GM12878 (cell line): ENCODE data around the gene STAMBPL1. TPM values are rescaled to one million over a fixed set of nuclear protein-coding genes. Genes with fewer than 3 reads are reported as not detected.

Source experiments
- ATAC-seq: fragments of 200-7000 bp; cut with Tn5 transposase; 3 replicates; pipeline ENCODE4 v1.9.1; 2020; ENCODE audit warnings: mild to moderate bottlenecking, moderate library complexity
- BruUV-seq: library from RNA; stranded (reverse); fragments of 400-500 nt; replicated peaks from 2 replicates; lab custom pipeline; 2021; lab: Mats Ljungman, UMichigan
- CTCF ChIA-PET: fragments of 300-600 bp; sonication (Branson Sonifier 250); formaldehyde crosslinking; extraction: SDS; loops from one replicate; lab custom pipeline; 2021; ENCODE audit warnings: inconsistent platforms; lab: Yijun Ruan, JAX
- POLR2A ChIA-PET: fragments of 350-600 bp; formaldehyde crosslinking; extraction: SDS; loops from one replicate; lab custom pipeline; 2021; ENCODE audit warnings: inconsistent platforms; lab: Charles Lee
- RAD21 ChIA-PET: fragments of 300-600 bp; sonication (Branson Sonifier 250); formaldehyde crosslinking; loops from one replicate; lab custom pipeline; 2023; ENCODE audit warnings: antibody characterized with exemption; ENCODE audit not compliant: unreplicated experiment; lab: Charles Lee
- SMC1A ChIA-PET: fragments of 300-600 bp; sonication (Branson Sonifier 250); formaldehyde crosslinking; loops from one replicate; lab custom pipeline; 2023; ENCODE audit not compliant: unreplicated experiment, uncharacterized antibody; lab: Charles Lee
- DNase-seq: peaks from one replicate; pipeline ENCODE4 v3.0.0-alpha.2; 2011; ENCODE audit warnings: low read depth, low spot score
- FAIRE-seq: peaks from 3 replicates; lab custom pipeline; 2011; peaks lifted over from hg19 to GRCh38; lab: Jason Lieb, UNC
- H2AFZ ChIP-seq: 2 replicates; pipeline ENCODE4 v1.6.0; 2011; ENCODE audit warnings: low read depth, low read length, control low read depth; ENCODE audit not compliant: control insufficient read depth
- H3K27ac ChIP-seq: 2 replicates; pipeline ENCODE4 v1.5.1; 2011; ENCODE audit warnings: control low read depth; ENCODE audit not compliant: control insufficient read depth, insufficient read depth
- H3K27me3 ChIP-seq, 2 experiments: replicated peaks in 1 of 2; 2 replicates each; pipeline versions ENCODE4 v1.6.0 to v1.6.1; 2011; ENCODE audit warnings: low read length in 1 of 2; ENCODE audit not compliant: control insufficient read depth in 2 of 2, insufficient read depth in 2 of 2
- H3K36me3 ChIP-seq, 2 experiments: 2 replicates each; pipeline ENCODE4 v1.5.1; 2011; ENCODE audit warnings: low read length in 1 of 2; ENCODE audit not compliant: control insufficient read depth in 2 of 2, insufficient read depth in 2 of 2
- H3K4me1 ChIP-seq: 2 replicates; pipeline ENCODE4 v1.6.1; 2011; ENCODE audit warnings: mild to moderate bottlenecking, low read length, moderate library complexity, mixed read lengths; ENCODE audit not compliant: control insufficient read depth, insufficient read depth
- H3K4me2 ChIP-seq: 2 replicates; pipeline ENCODE4 v1.6.0; 2011; ENCODE audit warnings: control low read depth; ENCODE audit not compliant: control insufficient read depth, insufficient read depth
- H3K4me3 ChIP-seq: fragments of 200-600 bp; sonication (generic); 2 replicates; pipeline ENCODE4 v1.5.1; 2016
- H3K79me2 ChIP-seq: 2 replicates; pipeline ENCODE4 v1.6.0; 2011; ENCODE audit warnings: low read length; ENCODE audit not compliant: control insufficient read depth, insufficient read depth
- H3K9ac ChIP-seq: 2 replicates; pipeline ENCODE4 v1.8.0; 2011; ENCODE audit warnings: low read length, control low read depth, mixed read lengths; ENCODE audit not compliant: control insufficient read depth, insufficient read depth
- H3K9me3 ChIP-seq: replicated peaks from 3 replicates; pipeline ENCODE4 v1.5.1; 2011; ENCODE audit warnings: mild to moderate bottlenecking, low read length; ENCODE audit not compliant: control insufficient read depth, insufficient read depth
- H4K20me1 ChIP-seq: 2 replicates; pipeline ENCODE4 v1.6.0; 2011; ENCODE audit not compliant: control insufficient read depth, insufficient read depth
- CHD4 ChIP-seq: fragments of 200-600 bp; sonication (generic); IDR thresholded peaks from 2 replicates; pipeline ENCODE4 v1.6.1; 2016; ENCODE audit warnings: mild to moderate bottlenecking
- ELK1 ChIP-seq: IDR thresholded peaks from 2 replicates; pipeline ENCODE4 v1.6.1; 2012; ENCODE audit warnings: low read depth, low read length, improper control_type of control experiment
- EZH2 ChIP-seq: IDR thresholded peaks from 2 replicates; pipeline ENCODE4 v1.6.1; 2012; ENCODE audit warnings: low read depth, mild to moderate bottlenecking, control low read depth, inconsistent platforms, low read length, borderline replicate concordance; ENCODE audit not compliant: control insufficient read depth
- GATAD2B ChIP-seq: fragments of 450-650 bp; conservative IDR thresholded peaks from 2 replicates; pipeline ENCODE4 v1.6.1; 2017; ENCODE audit warnings: low read depth, mild to moderate bottlenecking, moderate library complexity
- HCFC1 ChIP-seq: fragments of 150-350 bp; IDR thresholded peaks from 2 replicates; pipeline ENCODE4 v1.6.1; 2014; ENCODE audit warnings: low read length
- HDAC6 ChIP-seq: fragments of 200-600 bp; sonication (generic); IDR thresholded peaks from one replicate; pipeline ENCODE4 v1.8.0; 2017; ENCODE audit warnings: antibody characterized with exemption; ENCODE audit not compliant: unreplicated experiment
- IKZF1 ChIP-seq: fragments of 450-650 bp; conservative IDR thresholded peaks from 2 replicates; pipeline ENCODE4 v1.6.1; 2017; ENCODE audit warnings: antibody characterized with exemption, mild to moderate bottlenecking
- IKZF2 ChIP-seq, 2 experiments: fragments of 450-650 bp; IDR thresholded peaks; 2 replicates each; pipeline ENCODE4 v1.6.1; 2017; ENCODE audit warnings: mild to moderate bottlenecking in 2 of 2, moderate library complexity in 2 of 2
- MAX ChIP-seq: IDR thresholded peaks from 2 replicates; pipeline ENCODE4 v1.6.1; 2012; ENCODE audit warnings: low read depth, low read length, improper control_type of control experiment
- RBBP5 ChIP-seq: fragments of 200-600 bp; sonication (generic); conservative IDR thresholded peaks from 2 replicates; pipeline ENCODE4 v1.6.1; 2016
- RELA ChIP-seq: fragments of 450-650 bp; IDR thresholded peaks from 2 replicates; pipeline ENCODE4 v1.8.0; 2014; ENCODE audit warnings: borderline replicate concordance; ENCODE audit not compliant: partially characterized antibody
- TCF3 ChIP-seq: IDR thresholded peaks from 2 replicates; pipeline ENCODE4 v1.6.1; 2012; ENCODE audit warnings: low read depth, mild to moderate bottlenecking, low read length, borderline replicate concordance; ENCODE audit not compliant: insufficient read depth
- ZNF274 ChIP-seq: IDR thresholded peaks from one replicate; pipeline ENCODE4 v1.8.0; 2011; ENCODE audit not compliant: insufficient read length, insufficient read depth
- ZNF384 ChIP-seq: IDR thresholded peaks from 2 replicates; pipeline ENCODE4 v1.6.1; 2012; ENCODE audit warnings: low read depth, mild to moderate bottlenecking, low read length, improper control_type of control experiment, borderline replicate concordance
- WGBS: methylation state at CpG from one replicate; pipeline ENCODE4 v1.1.6; 2016; ENCODE audit warnings: low lambda C conversion rate; ENCODE audit not compliant: insufficient replicate concordance, insufficient coverage; ENCODE audit errors: missing lambda C conversion rate; 5-methylcytosine and 5-hydroxymethylcytosine counted together
- in situ Hi-C: fragments of 300-500 bp; cut with MboI; formaldehyde crosslinking; loops from 9 replicates; pipeline ENCODE4 v1.14.3; 2018; ENCODE audit warnings: mixed read lengths
- intact Hi-C: fragments of 100-400 bp; cut with micrococcal nuclease; formaldehyde crosslinking; loops from one replicate; pipeline ENCODE4 v1.14.2; 2022; ENCODE audit not compliant: unreplicated experiment
- polyA plus RNA-seq, 11 experiments: library from polyadenylated mRNA; depleted of rRNA in 4 of 11; unstranded in 6 of 11; stranded (reverse) in 5 of 11; fragments of >200 nt; fragmentation: Nextera tagmentation in 4 of 11; fragmentation: Illumina TruSeq in 1 of 11; extraction: Ambion mirVana in 4 of 11; extraction: Trizol in 1 of 11; gene quantifications; 1 replicate in 1 of 11; 2 replicates in 10 of 11; pipeline versions ENCODE4 v1.2.1 to v1.2.3, GENCODE V29; 2011 to 2016; ENCODE audit warnings: inconsistent platforms in 2 of 11, missing spikeins in 2 of 11, low read depth in 1 of 11
- total RNA-seq, 4 experiments: library from RNA; depleted of rRNA in 3 of 4; stranded (reverse); fragments of >200 nt in 3 of 4; fragmentation: Illumina TruSeq in 1 of 4; extraction: Trizol in 1 of 4; gene quantifications; 2 replicates each; pipeline versions ENCODE4 v1.2.1 to v1.2.3, GENCODE V29; 2013 to 2021

STAMBPL1 gene
- total and polyA plus RNA-seq, 10 of the 15 experiments (the other 5 are each of a cell fraction or from before 2014, with no cell fraction given): 7.5 to 44.1 (median 25.4) TPM

GRCh38 chr10:88938938-88939337 lies 58.9 kb downstream of the STAMBPL1 start:
- ATAC-seq: no peak
- Histone ChIP-seq H3K36me3 (peaks cover 0 to 6% of the 10 kb centered on the region in 2 experiments; a peak in 3 of 4 replicates), H3K4me3 (no peak overlapping the region), H3K27me3 (no peaks in the 10 kb centered on the region), H2AFZ (no peak overlapping the region), H3K27ac (no peak overlapping the region), H3K4me2 (no peak overlapping the region), H3K4me1 (peaks cover 8% of the 10 kb centered on the region), H3K79me2 (no peaks in the 10 kb centered on the region), H3K9ac (no peak overlapping the region), H4K20me1 (no peaks in the 10 kb centered on the region), H3K9me3 (no peaks in the 10 kb centered on the region)
- no peak for DNase-seq
- 98% methylated on average over 2 of the region's 2 CpGs for WGBS
- ChIA-PET CTCF (interaction anchor here (1.3 to 6.9 kb wide), 3 partner anchors 103 to 276 kb away, joined by 3 to 117 read pairs (median 27); no protein-coding TSS in a partner anchor), POLR2A (no interaction called here), SMC1A (interaction anchor here (0.9 to 3.0 kb wide), 3 partner anchors 44 to 188 kb away, joined by 3 to 40 read pairs (median 9); no protein-coding TSS in a partner anchor), RAD21 (interaction anchor here (0.7 to 2.0 kb wide), 2 partner anchors 271 to 277 kb away, joined by 3 to 5 read pairs; no protein-coding TSS in a partner anchor)
- BruUV-seq: no TSS peak
- FAIRE-seq: no peak
- in situ Hi-C loops: loop anchor here (5.0 kb wide), 4 partner anchors 43 to 273 kb away; no protein-coding TSS in a partner anchor
- intact Hi-C loops: no loop called here
- no peak for TF ChIP-seq ZNF274
- TF ChIP-seq HCFC1: no peak
- TF ChIP-seq IKZF1: no peak
- no peak for TF ChIP-seq RELA
- no peak for TF ChIP-seq TCF3
- no peak for TF ChIP-seq EZH2
- TF ChIP-seq ELK1: no peak
- no peak for TF ChIP-seq RBBP5
- TF ChIP-seq HDAC6: no peak
- no peak for TF ChIP-seq MAX
- TF ChIP-seq IKZF2 (IDR thresholded peaks at IDR 0.05): no peak
- TF ChIP-seq GATAD2B: no peak
- TF ChIP-seq ZNF384: no peak
- no peak for TF ChIP-seq CHD4
